MM.1S (cell line): ENCODE data around the gene RP2.

Experiments used
- CTCF ChIP-seq: fragments of 300-600 bp; sonication (generic); IDR thresholded peaks from 2 replicates; pipeline ENCODE4 v1.5.1; 2016; ENCODE audit warnings: antibody characterized with exemption, low read length, mixed read lengths
- EZH2 ChIP-seq: fragments of 300-600 bp; sonication (generic); optimal IDR thresholded peaks from 2 replicates; pipeline ENCODE3; 2017; ENCODE audit warnings: low read depth, mild to moderate bottlenecking, antibody characterized with exemption, low read length, mixed read lengths

- TF ChIP-seq EZH2 (no peak), CTCF (no peak)
These were observed 26.2 kb downstream of the RP2 start for GRCh38 chrX:46863072-46863471.
